ENCODE measurements around the gene BPIFA2. TPM values are rescaled to one million over a fixed set of nuclear protein-coding genes. Genes with fewer than 3 reads are reported as not detected.

Gene BPIFA2
- total and polyA plus RNA-seq, 12 donors = not detected

- 69 to 79% (median 73%) methylated on average over 6 of the region's 6 CpGs for whole genome bisulfite sequencing, 4 donors
These were observed 3.2 kb upstream of the BPIFA2 start for GRCh38 chr20:33164763-33165095.

GRCh38 chr20:33165416-33166055 is 2.4 kb upstream of the BPIFA2 start:
- intact Hi-C loops (cut with DNase I) = no loop called here
- DNase-seq = peak in 1 of 7 donors; percentile 21
- 70 to 82% (median 77%) methylated on average over 7 to 8 of the region's 8 CpGs for WGBS, 4 donors

More at GRCh38 chr20:33164763-33165095, 3.2 kb upstream of the BPIFA2 start:
- Histone ChIP-seq H3K4me3 (no peak overlapping the region), H3K9me3 (replicated peaks in 1 of 3) (peaks cover 0 to 8% (median 0%) of the 10 kb centered on the region in 3 donors), H3K4me1 (replicated peaks in 1 of 2) (no peaks in the 10 kb centered on the region), H3K27ac (no peak overlapping the region), H3K36me3 (replicated peaks in 1 of 2) (no peaks in the 10 kb centered on the region), H3K27me3 (no peaks in the 10 kb centered on the region)
- no peak for DNase-seq
- intact Hi-C loops (cut with DNase I) = no loop called here
- TF ChIP-seq, protein P1, sequence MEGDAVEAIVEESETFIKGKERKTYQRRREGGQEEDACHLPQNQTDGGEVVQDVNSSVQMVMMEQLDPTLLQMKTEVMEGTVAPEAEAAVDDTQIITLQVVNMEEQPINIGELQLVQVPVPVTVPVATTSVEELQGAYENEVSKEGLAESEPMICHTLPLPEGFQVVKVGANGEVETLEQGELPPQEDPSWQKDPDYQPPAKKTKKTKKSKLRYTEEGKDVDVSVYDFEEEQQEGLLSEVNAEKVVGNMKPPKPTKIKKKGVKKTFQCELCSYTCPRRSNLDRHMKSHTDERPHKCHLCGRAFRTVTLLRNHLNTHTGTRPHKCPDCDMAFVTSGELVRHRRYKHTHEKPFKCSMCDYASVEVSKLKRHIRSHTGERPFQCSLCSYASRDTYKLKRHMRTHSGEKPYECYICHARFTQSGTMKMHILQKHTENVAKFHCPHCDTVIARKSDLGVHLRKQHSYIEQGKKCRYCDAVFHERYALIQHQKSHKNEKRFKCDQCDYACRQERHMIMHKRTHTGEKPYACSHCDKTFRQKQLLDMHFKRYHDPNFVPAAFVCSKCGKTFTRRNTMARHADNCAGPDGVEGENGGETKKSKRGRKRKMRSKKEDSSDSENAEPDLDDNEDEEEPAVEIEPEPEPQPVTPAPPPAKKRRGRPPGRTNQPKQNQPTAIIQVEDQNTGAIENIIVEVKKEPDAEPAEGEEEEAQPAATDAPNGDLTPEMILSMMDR (IDR thresholded peaks at IDR 0.05) = no peak
- TF ChIP-seq POLR2A (IDR thresholded peaks at IDR 0.05) = no peak

GRCh38 chr20:33166533-33167113 is 1.3 kb upstream of the BPIFA2 start:
- H3K9me3 ChIP-seq (replicated peaks in 1 of 3) = peaks cover 0 to 8% (median 0%) of the 10 kb centered on the region in 3 donors
- TF ChIP-seq, protein P1 (IDR thresholded peaks at IDR 0.05) = no peak
- TF ChIP-seq POLR2A (IDR thresholded peaks at IDR 0.05) = no peak
- no peak for DNase-seq
- H3K4me1 ChIP-seq (replicated peaks in 1 of 2) = no peaks in the 10 kb centered on the region
- no peaks in the 10 kb centered on the region for H3K27me3 ChIP-seq
- no peak overlapping the region for H3K27ac ChIP-seq
- WGBS, 4 donors = 81 to 84% (median 84%) methylated on average over 3 to 8 of the region's 8 CpGs
- intact Hi-C loops (cut with DNase I) = no loop called here
- no peak overlapping the region for H3K4me3 ChIP-seq
- no peaks in the 10 kb centered on the region for H3K36me3 ChIP-seq (replicated peaks in 1 of 2)

More at GRCh38 chr20:33165416-33166055, 2.4 kb upstream of the BPIFA2 start:
- no peak overlapping the region for H3K27ac ChIP-seq
- no peak overlapping the region for H3K4me3 ChIP-seq
- TF ChIP-seq, protein P1 (IDR thresholded peaks at IDR 0.05) = no peak
- TF ChIP-seq POLR2A (IDR thresholded peaks at IDR 0.05) = no peak
- H3K27me3 ChIP-seq = no peaks in the 10 kb centered on the region
- no peaks in the 10 kb centered on the region for H3K4me1 ChIP-seq (replicated peaks in 1 of 2)
- peaks cover 0 to 8% (median 0%) of the 10 kb centered on the region in 3 donors for H3K9me3 ChIP-seq (replicated peaks in 1 of 3)
- H3K36me3 ChIP-seq (replicated peaks in 1 of 2) = no peaks in the 10 kb centered on the region

GRCh38 chr20:33169176-33169794 is 1.3 kb downstream of the BPIFA2 start:
- Histone ChIP-seq H3K36me3 (replicated peaks in 1 of 2) (no peaks in the 10 kb centered on the region), H3K27ac (no peak overlapping the region), H3K27me3 (no peaks in the 10 kb centered on the region), H3K9me3 (replicated peaks in 1 of 3) (peaks cover 0 to 8% (median 0%) of the 10 kb centered on the region in 3 donors), H3K4me3 (no peak overlapping the region), H3K4me1 (replicated peaks in 1 of 2) (no peaks in the 10 kb centered on the region)
- TF ChIP-seq POLR2A (IDR thresholded peaks at IDR 0.05) = no peak
- TF ChIP-seq, protein P1 (IDR thresholded peaks at IDR 0.05) = peak in 3 of 6 experiments; percentile 16 to 36 (median 22)
- intact Hi-C loops (cut with DNase I) = no loop called here
- WGBS, 4 donors = 51 to 57% (median 53%) methylated on average over 8 of the region's 8 CpGs
- DNase-seq = no peak

Data from adrenal gland (tissue), 12 donors.